HEK293T (cell line): ENCODE data around the gene PAGR1.

Experiments used
- ARNT ChIP-seq: fragments of 450-650 bp; IDR thresholded peaks from 2 replicates; pipeline ENCODE4 v1.6.1; 2017; ENCODE audit warnings: mild to moderate bottlenecking
- BHLHE40 ChIP-seq: fragments of 450-650 bp; IDR thresholded peaks from 2 replicates; pipeline ENCODE4 v1.6.1; 2016; ENCODE audit warnings: mild to moderate bottlenecking, moderate library complexity, borderline replicate concordance
- FOXA1 ChIP-seq: fragments of 450-650 bp; IDR thresholded peaks from 2 replicates; pipeline ENCODE4 v1.6.1; 2016; ENCODE audit warnings: mild to moderate bottlenecking
- FOXK2 ChIP-seq: fragments of 450-650 bp; IDR thresholded peaks from 2 replicates; pipeline ENCODE4 v1.6.1; 2016; ENCODE audit warnings: mild to moderate bottlenecking
- FOXM1 ChIP-seq: fragments of 450-650 bp; IDR thresholded peaks from 2 replicates; pipeline ENCODE4 v1.6.1; 2017; ENCODE audit warnings: mild to moderate bottlenecking, borderline replicate concordance
- LEF1 ChIP-seq: fragments of 450-650 bp; IDR thresholded peaks from 2 replicates; pipeline ENCODE4 v1.6.1; 2017; ENCODE audit warnings: mild to moderate bottlenecking, borderline replicate concordance
- SP1 ChIP-seq: fragments of 450-650 bp; IDR thresholded peaks from 2 replicates; pipeline ENCODE4 v1.6.1; 2017
- SUZ12 ChIP-seq: fragments of 450-650 bp; IDR thresholded peaks from 2 replicates; pipeline ENCODE4 v1.6.1; 2016; ENCODE audit warnings: mild to moderate bottlenecking
- TARDBP ChIP-seq: fragments of 450-650 bp; IDR thresholded peaks from 2 replicates; pipeline ENCODE4 v1.6.1; 2016
- ZNF384 ChIP-seq: fragments of 450-650 bp; IDR thresholded peaks from 2 replicates; pipeline ENCODE4 v1.6.1; 2016
- TF ChIP-seq, protein P1 (sequence below): fragments of 450-650 bp; IDR thresholded peaks from 2 replicates; pipeline ENCODE4 v1.6.1; 2016

DNA sequence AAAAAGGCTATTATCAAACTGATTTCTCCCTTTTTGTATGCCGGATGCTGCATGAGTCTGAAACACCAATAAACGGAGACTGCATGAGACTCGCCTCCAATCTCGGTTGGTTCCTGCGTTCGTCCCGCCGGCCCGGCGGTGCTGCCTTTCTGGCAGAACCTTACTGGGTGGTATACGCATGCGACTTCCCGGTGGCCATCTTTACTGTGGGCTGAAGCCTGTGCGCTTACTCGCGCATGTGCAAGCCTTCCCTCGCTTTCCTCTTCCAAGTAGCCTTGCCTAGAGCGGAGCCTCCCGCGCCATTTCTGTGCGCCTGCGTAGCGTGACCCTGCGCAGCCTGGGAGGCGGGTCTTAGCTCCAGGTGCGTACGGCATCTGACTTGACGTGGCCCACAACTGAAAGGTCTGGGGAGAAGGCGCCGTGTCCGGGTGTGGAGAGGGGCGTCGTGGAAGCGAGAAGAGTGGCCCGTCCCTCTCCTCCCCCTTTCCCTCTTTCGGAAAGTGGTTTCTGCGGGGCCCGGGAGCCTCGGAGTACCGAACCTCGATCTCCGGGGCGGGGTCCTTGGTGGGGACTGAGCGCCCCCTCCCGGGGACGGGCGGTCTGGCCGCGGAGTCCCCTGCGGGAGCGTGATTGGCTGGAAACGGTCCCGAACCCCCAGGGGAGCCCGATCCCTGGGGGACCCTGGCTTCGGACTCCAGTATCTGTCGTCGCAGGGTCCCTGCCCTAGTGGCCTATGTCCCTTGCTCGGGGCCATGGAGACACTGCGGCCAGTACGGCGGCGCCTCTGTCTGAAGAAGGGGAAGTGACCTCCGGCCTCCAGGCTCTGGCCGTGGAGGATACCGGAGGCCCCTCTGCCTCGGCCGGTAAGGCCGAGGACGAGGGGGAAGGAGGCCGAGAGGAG lies at the start of gene PAGR1:
- TF ChIP-seq ZNF384 (no peak), ARNT (no peak), SUZ12 (no peak), TARDBP (no peak), BHLHE40 (no peak), FOXK2 (no peak), FOXA1 (no peak), SP1 (no peak), FOXM1 (no peak), LEF1 (no peak)
- TF ChIP-seq, protein P1, sequence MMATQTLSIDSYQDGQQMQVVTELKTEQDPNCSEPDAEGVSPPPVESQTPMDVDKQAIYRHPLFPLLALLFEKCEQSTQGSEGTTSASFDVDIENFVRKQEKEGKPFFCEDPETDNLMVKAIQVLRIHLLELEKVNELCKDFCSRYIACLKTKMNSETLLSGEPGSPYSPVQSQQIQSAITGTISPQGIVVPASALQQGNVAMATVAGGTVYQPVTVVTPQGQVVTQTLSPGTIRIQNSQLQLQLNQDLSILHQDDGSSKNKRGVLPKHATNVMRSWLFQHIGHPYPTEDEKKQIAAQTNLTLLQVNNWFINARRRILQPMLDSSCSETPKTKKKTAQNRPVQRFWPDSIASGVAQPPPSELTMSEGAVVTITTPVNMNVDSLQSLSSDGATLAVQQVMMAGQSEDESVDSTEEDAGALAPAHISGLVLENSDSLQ: no peak
